GM21529 (cell line): ENCODE measurements around the gene CTXN1.
"Not testable (repeated sequence)": the region's sequence is repeated elsewhere in the genome, so short reads cannot be mapped to it uniquely, and the experiment has no call there.

ENCODE experiments used
- ATAC-seq: cut with Tn5 transposase; IDR thresholded peaks from one replicate; pipeline ENCODE4 v1.9.1; 2021; ENCODE audit not compliant: unreplicated experiment

Gene CTXN1

DNA sequence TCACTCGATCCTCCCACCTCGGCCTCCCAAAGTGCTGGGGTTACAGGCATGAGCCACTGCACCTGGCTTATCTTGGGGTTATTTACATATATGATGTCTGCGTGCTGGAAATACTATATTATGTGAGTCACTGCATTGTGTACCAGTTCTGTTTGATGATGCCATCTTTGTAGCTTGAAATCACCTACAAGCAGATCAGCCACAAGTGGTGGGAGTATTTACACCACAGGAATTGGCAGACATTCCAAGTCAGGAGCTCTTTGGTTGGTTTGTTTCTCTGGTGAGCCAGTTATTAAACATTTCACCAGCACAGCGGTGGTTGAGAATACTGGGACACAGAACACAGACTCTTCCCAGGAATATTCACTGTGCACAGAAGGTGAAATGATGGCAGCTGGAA, 22.0 kb upstream of the CTXN1 start:
- no peak for ATAC-seq

DNA sequence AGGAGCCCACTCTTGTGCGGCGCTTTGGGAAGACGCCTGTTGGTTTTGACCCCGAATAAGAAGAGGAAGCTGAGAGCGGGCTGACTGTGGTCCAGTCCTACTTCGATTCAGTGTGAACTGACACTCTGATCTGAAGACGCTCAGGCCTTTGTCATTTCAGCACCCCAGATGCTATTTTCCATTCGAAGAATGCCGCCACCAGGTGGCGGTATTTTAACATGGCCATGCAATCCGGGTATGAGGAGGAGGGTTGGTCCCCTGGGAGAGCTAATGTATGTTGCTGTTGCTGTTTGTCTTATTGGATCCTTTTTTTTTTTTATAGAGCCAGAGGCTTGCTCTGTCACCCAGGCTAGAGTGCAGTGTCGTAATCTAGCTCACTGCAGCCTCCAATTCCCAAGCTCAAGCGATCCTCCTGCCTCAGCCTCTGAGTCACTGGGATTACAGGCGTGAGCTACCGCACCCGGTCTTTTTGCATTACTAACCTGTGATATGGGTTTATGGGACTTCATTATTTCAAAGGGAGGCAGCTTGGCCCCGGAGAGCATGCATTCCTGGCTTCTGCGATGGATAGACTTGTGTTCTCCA, 18.3 kb upstream of the CTXN1 start:
- ATAC-seq = peak; percentile 32

DNA sequence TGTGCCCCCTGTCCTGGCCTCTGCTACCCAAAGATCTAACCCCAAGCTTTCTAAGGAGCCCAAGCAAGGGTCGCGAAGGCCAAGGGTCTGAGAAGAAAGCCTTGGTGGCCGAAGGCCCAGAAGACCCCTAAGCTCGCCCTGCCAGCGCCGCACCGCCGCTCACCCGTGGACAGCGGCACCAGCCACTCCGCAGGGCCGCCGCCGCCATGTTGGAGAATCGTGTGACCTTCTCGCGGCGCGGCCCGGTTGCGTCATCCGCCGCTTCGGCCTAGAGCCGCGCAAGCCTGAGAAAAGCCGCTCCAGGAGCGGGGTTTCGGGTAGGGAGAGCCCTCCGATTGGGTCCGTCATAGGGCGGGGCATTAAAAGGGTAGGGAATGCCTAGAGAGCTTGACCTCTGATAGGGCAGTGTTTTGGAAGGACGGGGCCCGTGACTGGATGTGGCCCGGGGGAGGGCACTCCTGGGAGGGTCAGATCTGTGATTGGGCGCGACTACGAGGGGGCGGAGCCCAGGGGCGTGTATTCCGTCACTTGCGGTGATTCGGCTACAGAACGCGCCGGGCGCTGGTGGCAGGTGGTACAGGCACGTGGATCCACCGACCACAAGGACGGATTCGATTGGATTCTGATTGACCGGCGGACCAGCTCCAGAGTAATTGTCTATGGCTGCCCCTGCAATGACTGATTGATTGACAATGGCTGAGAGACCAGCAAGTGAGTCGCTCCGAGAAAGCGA, 17.7 kb upstream of the CTXN1 start, which contains the start of gene TIMM44:
Gene TIMM44, minus strand, starts transcription at position 223 of the 733 bp plus-strand sequence. Its CDS starts 15 bp downstream, at position 208.
- ATAC-seq = peak; percentile 94

DNA sequence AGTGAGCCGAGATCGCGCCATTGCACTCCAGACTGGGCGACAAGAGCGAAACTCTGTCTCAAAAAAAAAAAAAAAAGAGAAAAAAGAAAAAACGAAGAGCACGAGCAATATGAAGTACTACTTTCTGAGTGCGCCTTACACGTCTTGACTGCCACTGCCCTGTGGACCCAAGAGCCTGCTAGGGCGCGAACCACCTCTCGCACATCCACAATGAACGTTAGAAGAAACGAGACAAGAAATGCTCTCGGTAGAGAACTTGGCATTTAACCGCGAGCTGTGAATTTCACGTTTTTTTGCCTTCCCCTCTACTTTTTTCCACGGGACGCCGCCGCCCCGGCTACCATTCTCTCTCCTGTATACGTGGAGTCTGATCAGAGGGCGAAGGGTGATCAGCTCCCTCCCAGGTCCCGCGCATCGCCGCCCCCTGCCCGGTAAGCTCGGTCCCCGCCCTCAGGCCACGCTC, 17.1 kb upstream of the CTXN1 start:
- peak; percentile 2 for ATAC-seq

DNA sequence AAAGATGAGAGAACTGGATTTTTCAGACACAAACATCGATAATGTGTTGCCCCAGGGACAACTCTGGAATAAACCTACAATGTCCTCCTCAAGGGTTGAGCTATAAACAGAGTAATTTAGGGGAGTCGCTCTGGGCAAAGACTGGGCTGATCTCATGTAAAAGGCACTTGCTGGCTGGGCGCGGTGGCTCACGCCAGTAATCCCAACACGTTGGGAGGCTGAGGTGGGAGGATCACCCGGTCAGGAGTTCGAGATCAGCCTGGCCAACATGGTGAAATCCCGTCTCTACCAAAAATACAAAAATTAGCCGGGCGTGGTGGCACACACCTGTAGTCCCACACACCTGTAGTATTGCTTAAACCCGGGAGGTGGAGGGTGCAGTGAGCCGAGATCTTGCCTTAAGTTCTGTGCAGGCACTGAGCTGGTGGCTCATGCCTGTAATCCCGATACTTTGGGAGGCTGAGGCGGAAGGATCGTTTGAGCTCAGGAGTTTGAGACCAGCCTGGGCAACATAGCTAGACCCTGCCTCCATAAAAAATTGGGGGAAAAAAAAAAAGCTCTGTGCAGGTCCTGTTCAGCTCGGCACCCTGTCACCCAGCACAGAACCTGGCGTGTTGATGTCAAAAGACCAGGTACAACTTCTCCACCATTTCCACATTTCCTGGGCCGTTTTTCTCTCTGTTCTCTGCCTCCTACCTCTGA, 16.1 kb upstream of the CTXN1 start:
- ATAC-seq = no peak

DNA sequence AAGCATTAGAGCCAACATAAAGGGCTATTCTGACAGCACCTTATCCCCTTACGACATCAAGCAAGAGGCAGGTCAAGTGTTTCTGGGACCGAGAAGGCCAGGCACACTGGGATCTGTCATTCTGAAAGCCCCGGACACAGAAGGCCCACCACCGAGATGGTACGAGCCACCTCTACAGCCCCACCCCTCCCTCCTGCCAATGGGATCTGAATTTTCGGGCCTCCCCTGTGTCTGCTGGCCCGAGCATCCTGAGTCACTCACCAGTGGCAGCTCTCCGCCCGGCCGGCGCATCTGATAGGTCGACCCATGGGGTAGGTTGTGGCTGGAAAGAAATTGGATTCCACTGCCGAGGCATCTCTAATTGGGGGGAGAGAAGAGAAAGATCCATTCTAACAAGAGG, 14.9 kb upstream of the CTXN1 start:
- no peak for ATAC-seq

DNA sequence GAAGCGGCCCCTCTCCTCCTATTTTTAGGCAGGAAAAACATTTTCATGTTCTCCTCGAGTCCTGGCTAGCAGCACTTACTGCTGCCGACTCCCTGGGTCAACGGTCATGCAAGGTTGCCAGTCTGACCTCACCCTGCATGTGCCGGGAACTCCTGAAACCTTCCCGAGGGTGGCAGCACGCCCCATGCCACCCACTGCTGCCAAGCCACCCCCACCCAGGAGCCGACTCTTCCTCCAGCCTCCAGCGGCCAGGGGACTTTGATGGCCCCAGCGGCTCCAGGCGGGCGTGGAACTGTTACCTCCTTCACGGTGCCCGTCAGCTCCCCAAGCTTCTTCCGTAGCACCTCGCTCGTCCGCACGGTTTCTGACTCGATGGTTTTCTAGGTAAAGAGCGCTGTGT, 8.8 kb upstream of the CTXN1 start:
- ATAC-seq = no peak

DNA sequence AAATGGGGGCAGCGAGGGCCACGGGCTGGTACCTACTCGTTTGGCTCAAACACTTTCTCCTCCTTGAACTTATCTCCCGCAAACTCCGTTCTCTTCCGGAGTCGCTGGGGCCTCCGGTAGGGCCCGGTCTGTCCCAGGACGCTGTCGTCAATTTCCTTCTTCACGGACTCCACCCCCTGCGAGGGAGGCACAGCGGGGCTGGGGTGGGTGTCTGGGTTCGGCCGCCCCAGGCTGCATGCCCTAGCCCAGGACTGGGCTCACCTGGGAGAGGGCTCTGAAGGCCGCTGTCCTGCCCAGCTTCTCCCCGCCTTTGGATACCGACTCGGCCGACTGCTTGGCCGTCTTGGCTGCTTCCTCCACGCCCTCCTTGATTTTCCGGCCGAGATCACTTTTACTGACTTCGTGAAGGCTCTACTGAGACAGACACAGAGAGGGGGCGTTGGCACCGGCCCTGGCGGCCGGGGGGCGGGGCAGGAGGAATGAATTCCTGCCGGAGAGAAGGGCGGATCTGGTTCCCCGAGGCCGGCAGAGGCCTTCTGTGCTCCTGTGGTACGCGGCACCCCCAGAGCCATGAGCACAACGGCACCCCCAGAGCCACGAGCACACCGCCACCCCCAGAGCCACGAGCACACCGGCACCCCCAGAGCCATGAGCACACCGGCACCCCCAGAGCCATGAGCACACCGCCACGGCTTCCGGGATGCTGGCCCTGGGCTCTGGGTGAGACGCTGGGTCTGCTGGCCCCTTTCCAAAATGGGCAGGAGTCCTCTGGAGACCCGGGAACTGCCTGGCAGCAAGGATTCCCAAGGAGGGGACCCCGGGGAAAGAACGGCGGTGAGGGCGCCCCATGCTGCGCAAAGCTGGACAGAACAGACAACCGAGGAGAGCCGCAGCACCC, 8.1 kb upstream of the CTXN1 start:
- no peak for ATAC-seq

DNA sequence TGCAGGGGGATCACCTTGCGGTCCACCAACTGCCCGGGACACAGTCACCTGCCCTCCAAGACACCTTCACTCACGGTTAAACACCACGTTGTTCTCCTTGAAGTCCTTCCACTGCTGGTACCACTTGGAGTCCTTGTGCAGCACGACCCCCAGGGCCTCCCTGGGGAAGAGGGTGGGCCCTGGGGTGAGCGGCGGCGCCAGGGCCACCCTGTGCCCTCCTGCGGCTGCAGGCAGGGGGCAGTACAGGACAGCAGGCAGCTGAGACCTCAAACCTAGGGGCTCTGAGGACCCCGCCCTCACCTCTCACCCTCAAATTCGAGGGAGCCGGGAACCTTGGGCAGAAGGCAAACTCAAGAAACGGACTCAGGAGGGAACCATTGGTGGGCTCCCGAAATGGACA, 7.5 kb upstream of the CTXN1 start:
- ATAC-seq = no peak

DNA sequence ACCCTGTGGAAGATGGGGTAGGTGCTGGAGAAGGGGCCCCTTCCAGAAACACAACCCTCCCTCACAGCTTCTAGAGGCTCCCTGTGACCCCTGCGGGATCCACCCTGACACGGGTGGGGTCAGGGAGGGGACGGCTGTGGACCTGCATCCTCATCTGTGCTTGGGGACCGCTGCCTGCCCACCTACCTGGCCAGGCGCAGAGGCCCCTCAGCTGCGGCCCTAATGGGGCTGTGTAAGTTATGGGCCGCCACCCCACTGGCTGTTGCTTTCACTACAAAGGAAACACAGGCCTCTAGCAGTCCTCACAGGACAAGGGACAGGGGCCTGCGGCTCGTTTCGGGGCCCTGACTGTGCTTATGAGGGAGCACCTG, 7.0 kb upstream of the CTXN1 start:
- no peak for ATAC-seq

DNA sequence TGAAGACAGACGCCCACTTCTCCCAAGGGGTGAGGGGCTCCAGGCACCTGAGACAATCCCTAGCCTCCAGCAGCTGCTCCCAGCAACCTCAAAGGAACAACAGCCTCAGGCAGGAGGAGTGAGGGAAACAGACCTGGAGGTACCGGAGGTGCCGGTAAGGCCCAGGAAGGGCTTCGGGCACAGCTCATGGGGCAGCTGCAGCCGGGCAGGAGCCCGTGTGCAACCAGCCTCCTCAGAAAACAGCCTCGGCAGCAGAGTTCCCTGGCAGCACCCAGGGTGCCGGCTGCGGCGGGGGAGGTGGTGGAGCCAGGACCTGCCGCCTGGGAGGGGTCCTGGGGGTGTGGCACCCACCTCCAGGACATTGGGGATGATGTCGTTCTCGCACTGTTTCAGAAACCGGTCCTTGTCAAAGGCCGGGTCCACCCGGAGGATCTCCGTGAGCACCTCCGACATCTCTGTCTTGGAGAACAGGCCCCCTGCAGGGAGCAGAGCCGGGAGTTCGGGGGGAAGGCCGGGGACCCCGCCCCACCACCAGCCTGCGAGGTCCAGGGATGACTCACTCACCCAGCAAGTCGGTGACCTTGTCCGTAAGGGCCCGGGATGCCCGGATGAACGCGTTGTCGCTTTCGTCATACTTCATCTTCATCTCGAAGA, 6.5 kb upstream of the CTXN1 start:
- ATAC-seq = no peak

DNA sequence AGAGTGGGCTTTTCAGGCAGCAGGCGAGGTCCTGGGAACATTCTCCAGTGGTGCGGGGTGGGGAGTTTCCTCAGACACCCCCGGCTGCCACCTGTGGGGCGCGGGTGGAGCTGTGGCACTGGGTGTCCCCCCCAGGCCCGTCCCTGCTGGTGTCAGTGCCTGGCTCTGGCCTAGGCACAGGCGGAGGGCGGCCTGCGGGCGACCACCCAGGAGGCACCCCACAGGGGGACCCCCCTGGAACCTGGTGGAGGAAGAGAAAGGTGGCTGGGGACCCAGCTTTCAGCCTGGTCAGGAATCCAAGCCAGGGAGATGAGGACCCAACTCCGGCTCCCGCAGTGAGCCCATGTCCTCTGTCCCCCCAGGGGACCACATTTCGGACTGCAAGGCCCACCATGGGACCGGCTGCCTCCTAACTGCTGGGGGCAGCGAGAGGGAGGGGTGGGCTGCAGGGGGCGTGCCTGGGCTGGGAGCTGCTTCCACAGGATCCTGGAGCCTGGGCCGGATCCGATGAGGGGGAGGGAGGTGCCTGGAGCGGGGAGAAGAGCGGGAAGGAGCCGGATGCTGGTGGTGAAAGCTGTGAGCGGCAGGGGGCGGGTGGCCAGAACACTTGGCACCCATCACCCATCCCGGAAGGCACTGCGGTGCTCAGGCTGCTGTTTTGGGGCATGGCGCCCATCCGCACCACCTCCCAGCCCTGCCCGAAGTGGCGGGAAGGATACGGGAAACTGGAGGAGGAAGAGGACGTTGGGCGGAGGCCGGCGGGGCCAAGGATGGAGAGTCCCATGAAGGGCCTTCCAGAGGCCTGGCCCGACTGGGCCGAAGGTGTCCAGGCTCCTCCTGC, 5.5 kb upstream of the CTXN1 start:
- no peak for ATAC-seq

DNA sequence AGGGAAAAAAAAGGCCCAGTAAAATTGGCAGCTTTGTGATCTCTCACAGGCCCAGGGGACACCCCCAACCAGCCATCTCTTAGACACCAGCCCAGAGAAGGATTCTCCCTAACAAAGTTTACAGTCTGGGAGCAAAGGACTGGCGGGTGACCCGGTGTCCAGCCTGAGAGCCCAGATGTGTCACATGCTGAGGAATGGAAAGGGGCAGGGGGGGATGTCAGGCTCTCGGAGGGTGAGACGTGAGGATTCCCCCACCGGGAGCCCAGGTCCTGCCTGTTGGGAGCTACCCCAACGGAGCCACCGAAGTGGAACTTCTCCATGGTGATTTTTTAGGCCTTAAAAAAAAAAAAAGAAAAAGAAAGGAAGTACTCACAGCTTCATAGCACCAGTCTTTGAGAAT, 4.8 kb upstream of the CTXN1 start:
- ATAC-seq = no peak

DNA sequence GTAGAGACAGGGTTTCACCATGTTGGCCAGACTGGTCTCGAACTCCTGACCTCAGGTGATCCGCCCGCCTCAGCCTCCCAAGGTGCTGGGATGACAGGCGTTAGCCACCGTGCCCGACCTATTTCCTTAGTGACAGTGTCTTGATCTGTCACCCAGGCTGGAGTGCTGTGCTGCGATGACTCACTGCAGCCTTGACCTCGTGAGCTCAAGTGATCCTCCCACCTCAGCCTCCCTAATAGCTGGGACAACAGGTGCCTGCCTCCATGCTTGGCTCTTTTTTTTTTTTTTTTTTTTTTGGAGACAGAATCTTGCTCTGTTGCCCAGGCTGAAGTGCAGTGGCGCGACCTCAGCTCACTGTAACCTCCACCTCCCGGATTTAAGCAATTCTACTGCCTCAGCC, 4.1 kb upstream of the CTXN1 start:
- ATAC-seq = not testable (repeated sequence)

DNA sequence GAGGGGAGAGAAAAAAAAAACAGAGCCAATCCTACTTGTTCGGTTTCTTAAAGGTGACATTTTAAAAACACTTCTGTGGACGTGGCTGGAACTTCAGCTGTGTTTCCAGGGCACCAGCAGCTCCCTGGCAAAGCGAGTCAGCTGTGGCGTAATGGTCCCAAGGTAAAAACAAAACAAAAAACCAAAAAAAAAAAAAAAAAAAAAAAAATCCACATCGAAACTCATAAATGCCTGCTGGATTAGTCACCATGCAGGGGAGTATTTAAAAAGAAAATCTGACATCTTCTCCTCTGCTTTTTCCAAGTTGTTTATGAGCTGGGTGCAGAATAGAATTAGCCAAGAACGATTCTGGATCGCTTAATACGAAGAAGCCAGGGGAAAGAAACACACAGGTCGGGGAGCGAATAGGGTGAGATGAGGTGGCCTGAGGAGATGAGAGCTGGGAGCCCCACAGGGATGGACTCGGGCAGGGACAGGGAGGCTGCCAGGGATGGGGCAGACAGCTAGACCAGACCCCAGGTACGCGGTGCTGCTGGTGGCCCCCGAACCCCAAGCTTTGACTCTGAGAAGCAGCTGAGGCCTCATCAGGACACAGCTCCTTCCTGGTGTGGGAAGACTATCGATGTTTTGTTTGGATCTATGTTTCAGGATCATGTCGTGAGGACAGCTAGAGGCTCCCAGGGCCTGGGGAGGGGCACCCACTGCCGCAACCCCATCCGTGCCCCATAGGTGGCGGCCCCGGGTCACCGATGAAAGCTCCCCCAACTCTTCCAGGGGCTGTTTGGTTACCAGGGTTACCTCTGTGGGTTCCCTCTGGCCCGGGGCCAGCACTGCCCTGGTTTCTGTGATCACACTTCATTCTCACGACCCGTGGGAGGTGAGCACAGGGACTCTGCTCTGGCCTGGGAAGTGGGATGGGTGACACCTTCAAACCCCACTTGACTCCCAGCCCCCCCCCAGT, 3.1 kb upstream of the CTXN1 start:
- ATAC-seq = no peak

DNA sequence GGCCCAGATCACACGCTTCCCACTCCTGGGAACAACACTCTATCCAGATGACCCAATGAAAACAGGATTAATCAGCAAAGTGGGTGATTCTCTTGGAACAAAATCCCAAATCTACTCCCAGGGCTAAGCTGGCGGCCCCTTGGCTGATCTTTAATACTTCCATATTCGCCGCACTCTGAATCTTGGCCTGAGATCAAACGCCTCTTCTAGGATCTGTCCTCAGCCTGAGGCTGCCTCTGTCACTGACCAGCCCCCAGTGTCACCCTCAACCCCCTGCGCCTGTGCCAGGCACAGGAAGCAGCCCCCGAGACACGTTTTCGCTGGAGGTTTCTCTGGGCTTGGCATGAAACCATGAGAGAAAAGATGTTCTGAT, 2.4 kb upstream of the CTXN1 start:
- no peak for ATAC-seq

DNA sequence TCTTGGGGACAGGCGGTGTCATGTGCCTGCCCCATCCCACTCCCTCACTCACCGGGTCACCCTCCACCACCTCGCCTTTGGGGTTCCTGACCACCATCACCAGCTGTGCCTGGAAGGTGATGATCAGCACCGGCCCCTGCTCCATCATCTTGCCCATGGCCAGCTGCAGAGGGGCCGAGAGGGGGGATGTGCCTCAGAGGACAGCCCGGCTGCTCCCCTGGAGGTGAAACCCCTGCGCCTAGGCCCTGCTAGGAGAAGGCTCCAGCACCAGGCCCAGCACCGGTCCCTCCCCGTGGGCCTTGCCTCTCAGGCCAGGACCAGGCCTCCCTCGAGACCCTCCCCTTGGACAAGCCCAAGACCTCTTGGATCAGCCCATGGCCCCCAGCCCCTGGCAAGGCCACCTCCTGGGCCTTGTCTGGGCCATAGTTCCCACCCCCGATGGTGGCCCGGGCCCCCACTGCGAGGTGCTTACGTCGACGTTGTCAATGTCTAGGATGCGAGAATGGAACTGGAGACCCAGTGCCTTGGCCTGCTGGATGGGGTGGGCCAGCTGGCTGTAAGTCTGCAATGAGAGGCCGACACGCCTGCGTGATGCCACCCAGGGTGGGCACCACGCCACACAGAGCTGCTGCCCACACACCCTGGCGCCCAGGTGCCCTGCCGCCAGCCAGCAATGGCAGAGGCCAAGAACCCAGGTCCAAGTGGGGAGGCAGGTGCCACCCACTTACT, 1.8 kb upstream of the CTXN1 start:
- ATAC-seq = no peak
